NCI-H526 (cell line): Measurements from ENCODE around the gene RUVBL2.
A peak's percentile ranks its signal among the peaks of the same experiment; 100 is the strongest.

Experiments
- DNase-seq, 2 experiments: peaks; one replicate each; lab custom pipeline; 2025; lab: John Stamatoyannopoulos, UW

The RUVBL2 gene

DNA sequence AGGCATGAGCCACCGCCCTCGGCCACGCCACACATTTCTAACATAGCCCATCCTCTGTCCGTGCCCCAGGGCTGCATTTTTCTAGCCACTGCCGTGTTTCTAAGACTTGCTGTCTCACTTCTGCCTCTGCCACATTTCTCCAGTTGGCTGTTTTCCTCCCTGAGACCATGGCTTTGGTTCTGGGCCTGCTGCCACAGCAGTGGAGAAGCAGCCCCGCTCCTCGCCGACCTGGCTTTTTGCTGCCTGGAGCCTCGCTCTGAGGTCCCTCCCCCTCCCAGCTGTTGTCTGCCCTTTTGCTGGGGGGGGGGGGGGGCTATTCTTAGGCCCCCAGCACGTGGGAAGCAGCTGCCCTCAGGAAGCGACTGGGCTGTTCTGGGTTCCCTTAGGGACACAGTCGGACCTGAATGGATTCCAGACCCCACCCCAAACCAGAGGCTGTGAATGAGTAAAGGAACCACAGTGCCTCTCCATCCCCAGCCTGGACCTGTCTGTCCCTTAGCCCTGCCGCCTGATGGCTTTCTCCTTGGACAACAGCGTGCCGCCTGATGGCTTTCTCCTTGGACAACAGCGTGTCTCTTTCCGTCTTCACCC, 3.9 kb upstream of the RUVBL2 start:
- DNase-seq = no peak

DNA sequence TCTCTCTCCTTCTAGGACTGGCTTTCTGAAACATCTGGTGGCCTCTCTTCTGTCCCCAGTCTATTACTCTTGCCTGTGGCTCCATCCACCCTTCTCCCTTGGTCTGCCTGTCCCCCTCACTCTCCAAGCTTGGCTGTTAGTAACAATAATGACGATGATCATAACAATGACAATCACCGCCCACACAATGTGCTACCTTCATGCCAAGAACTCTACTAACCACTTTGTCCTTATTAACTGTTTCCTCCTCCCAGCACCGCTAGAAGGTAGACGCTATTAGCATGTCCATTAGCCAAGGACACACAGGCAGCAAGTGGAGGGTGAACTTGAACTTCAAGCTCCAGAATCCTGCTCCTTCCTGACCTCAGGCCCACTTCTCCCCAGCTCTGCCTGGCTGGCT, 3.3 kb upstream of the RUVBL2 start:
- no peak for DNase-seq

DNA sequence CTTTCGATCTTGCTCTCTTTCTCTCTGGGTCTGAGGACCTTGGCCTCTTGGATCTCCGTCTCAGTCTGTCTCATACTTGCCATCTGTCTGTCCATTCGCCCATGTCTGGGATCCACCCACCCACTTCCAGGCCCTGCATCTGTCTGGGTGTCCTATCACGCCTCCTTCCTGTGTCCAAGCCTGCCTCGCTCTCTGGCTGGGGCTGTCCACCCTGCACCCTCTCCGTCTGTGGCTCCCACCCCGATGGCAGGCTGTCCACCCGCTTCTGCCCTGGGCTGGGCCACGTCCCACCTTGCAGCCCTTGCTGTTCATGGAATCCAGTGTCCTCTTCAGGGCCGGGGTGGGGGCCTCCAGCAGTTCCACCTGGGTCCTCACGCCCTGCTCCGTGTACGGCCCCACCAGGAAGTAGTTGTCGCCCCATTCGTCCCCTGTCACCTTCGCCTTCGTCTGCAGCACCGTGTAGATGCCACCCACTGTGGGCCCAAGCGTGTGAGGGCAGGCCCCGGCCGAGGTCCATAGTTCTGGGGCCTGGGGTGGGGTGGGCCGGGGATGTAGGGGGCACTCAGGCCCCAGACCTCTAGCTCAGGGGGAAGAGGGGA, 2.6 kb upstream of the RUVBL2 start:
- DNase-seq = no peak

DNA sequence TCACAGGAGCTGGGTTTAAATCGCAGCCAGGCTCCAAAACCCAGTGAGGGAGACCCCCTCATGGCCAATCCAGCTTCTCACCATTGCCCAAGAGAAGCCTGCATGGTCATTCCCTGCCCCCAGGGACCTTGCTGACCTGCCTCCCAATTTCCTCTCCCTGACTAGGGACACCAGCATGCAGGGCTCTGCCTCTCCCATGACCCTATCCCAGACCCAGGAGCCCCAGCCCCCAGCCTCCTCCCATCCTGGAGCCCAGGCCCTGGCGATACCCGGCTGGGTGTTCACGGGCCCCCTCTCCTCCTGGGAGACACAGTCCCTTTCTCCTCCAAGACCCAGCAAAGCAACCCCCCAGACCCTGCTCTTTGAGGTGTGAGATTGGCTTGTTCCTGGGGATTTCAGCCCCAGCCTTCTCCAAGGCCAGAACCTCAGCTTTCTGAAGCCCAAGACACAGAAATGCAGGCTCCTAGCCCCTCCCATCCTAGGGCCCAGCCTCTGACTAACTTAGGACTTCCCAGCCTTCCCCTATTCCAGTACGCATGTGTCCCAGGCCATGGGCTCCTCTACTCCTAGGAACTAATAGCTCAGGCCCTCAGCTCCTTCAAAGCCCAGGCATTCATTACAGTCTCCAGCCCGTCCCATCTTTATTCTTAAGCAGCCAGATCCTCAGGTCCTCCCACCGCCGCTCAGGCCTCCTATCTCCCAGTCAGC, 1.7 kb upstream of the RUVBL2 start:
- no peak for DNase-seq

DNA sequence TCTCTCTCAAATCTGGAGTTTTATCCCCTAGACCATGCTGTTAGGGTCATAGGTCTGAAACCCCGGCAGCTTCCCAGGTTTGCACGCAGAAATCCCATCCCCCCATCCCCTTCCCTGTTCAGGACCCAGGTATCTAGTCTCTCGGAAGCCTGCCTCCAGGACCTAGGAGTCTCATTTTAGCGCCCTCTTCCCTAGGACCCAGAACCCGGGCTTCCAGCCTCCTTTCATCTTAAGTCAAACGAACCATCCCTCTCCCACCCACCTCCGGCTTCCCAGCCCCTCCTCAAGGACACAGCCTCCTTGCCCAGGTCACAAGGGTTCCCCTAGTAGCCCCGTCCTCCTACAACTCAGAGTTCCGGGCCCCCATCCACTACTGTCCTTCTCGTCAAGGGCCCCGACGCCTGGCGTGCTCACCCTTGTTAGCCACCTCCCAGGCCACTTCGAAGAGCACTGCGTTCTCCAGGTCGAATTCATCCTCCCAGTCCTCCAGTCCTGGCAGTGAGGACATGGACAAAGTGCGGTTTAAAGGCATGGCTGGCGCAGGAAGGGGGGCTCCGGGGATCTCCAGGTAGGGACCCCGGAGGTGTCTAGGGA, 1.0 kb upstream of the RUVBL2 start:
- DNase-seq = peak in 1 of 2 experiments; percentile 68

DNA sequence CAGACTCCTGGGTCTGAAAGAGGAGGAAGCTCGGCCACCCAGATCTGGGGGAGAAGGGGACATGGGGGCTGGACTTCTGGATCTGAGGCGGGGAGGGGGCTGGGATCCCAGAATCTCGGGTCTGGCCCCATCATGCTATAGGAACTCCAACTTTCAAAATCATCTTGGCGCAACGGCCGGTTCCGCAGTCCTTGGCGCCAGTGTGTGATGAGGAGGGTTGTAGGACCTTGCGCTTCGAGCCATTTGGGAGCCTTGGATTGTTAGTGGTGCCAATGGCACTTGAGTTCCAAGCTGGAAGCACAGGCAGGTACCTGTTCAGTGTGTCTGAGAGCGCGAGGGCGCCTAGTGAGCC, 324 bp downstream of the RUVBL2 start:
- no peak for DNase-seq

DNA sequence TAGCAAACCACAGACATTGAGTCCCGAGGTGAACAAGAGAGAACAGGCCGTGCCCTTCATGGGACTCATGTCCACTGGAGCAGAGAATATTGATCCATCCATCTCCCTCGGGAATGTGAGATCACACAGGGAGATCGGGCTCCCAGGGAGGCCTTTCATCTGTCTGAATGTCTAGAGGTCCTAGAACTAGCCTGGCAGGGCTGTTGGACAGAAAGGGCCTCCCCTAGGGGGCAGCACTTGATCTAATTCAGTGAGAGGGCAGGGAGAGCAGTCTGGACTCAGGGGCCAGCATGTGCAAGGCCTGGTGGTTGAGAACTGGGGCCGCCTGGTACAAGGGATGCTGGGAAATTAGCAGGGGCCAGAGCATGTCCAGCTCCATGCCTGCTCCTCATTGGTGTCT, 4.3 kb downstream of the RUVBL2 start:
- DNase-seq = peak in 1 of 2 experiments; percentile 70

DNA sequence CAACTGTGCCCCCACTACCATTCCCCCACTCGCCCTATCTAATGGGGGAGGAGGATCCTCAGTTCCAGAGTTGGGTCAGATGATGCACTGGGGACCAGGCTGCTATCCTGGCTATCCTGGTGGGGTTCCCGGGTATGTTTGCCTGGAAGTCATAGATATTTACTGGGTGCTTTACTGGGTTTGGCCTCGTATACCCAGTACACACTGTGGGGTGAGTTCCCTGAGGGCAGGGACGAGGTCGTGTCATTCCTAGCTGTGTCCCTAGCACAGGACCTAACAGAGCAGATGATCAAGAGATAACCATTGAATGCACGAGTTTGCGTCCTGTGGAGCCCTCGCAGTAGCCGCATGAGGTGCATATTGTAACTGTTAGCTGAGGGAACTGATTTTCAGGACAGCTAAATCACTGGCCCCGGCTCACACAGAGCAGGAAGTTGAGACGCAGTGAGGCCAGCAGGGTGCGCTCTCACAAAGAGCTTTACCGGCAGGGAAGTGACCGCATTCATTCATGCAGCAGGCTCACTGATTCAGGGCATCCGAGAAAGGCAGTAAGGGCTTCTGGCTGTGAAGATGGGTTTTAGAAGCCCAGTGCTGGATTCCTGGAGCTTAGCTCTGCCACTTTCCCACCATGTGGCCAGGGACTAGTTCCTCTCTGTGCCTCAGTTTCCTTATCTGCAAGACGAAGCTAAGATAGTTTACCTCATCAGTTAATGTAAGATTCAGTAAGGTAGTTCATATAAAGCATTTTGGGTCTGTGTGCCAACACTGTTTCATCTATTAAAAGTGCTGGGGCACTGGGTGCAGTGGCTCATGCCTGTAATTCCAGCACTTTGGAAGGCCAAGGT, 6.0 kb downstream of the RUVBL2 start:
- DNase-seq = peak in 1 of 2 experiments; percentile 78

DNA sequence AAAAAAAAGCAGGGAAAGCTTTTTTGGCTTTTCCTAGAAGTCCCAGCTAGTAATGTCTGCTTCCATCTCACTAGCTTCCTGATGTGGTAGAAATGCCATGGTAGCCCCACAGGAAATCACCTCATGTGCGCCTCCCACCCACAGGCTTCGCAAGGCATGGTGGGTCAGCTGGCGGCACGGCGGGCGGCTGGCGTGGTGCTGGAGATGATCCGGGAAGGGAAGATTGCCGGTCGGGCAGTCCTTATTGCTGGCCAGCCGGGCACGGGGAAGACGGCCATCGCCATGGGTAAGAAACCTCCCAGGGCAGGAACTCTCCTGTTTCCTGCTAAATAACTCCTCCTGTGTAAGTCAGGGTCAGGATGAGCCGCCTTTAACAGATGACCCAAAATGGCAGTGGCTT, 10.4 kb downstream of the RUVBL2 start:
- no peak for DNase-seq

DNA sequence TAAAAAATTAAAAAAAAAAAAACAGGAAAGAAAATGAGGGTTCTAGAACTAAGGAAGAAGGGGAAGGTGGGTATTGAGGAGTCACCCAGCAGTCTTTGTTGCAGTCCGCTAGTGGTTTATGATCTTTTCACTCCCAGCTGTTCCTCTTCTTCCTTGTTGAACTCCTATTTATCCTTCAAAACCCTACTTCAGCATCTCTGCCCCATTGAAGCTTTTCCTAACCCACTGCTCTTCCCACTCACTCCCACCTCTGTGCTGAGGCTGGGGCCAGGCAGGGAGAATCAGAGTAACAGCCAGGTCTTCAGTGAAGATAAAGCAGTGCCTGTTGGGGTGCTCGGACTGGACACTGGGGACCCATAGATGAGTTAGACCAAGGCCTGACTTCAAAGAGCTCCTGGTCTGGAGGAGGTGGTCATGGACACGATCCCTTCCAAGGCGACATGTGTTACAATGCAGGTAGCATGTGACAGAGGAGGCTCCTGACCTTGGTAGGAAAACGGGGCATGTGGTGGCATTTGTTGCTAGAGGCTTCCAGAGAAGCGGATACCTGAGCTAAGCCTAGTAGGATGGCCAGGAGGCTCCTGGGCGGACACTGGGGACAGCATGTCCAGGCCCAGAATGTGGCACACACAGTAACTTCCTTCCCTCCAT, 11.4 kb downstream of the RUVBL2 start:
- DNase-seq = no peak

DNA sequence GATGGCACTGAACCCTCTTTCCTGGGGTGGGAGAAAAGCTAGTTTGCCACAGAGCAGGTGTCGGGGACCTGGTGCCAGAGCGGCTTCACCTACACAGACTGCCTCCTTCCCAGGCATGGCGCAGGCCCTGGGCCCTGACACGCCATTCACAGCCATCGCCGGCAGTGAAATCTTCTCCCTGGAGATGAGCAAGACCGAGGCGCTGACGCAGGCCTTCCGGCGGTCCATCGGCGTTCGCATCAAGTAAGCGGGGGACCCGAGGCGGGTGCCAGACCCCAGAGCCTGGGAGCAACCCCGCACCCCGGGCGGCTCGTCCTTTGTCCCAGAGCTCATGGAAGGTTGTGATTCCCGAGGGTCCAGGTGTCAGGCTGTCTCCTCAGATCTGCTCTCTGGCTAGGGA, 13.2 kb downstream of the RUVBL2 start:
- no peak for DNase-seq

DNA sequence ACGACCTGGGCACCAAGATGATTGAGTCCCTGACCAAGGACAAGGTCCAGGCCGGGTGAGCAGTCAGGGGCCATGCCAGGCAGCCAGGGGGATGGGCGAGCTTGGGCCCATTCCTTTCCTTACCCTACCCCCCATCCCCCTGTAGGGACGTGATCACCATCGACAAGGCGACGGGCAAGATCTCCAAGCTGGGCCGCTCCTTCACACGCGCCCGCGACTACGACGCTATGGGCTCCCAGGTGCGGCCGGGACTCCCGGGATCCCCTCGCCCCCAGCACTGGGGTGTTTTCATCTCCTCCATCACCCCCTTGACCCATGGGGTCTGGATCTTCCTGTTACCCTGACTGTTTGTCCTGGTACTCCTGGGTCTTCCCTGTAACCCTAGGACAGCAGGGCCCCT, 16.1 kb downstream of the RUVBL2 start:
- DNase-seq = no peak

DNA sequence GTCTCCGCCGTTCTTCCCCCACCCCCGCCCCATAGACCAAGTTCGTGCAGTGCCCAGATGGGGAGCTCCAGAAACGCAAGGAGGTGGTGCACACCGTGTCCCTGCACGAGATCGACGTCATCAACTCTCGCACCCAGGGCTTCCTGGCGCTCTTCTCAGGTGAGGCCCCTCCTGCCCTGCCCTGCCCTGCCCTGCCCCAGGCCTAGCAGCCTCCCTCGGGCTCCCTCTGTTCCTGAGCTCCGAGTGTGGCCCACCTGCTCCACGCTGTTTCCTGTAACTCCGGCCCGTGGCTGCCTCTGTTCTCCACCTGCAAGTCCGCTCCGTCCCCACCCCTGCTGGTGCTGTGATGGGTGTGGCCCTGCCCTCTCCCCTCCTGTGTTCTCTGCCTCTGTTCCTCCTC, 16.8 kb downstream of the RUVBL2 start:
- DNase-seq = no peak

DNA sequence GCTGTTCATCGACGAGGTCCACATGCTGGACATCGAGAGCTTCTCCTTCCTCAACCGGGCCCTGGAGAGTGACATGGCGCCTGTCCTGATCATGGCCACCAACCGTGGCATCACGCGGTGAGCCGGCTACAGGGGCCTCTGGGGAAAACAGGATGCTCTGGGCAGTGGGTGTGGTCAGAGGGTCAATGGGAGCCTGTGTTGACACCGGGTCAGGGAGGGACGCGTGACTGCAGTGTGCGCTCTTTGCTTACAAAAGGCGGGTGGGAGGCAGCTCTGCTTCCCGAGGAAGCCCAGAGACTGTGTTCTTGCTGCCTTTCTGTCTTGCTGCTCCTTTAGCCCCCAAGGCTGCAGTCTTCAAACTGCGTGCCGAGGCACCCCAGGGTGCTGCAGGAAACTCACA, 17.5 kb downstream of the RUVBL2 start:
- DNase-seq = no peak

DNA sequence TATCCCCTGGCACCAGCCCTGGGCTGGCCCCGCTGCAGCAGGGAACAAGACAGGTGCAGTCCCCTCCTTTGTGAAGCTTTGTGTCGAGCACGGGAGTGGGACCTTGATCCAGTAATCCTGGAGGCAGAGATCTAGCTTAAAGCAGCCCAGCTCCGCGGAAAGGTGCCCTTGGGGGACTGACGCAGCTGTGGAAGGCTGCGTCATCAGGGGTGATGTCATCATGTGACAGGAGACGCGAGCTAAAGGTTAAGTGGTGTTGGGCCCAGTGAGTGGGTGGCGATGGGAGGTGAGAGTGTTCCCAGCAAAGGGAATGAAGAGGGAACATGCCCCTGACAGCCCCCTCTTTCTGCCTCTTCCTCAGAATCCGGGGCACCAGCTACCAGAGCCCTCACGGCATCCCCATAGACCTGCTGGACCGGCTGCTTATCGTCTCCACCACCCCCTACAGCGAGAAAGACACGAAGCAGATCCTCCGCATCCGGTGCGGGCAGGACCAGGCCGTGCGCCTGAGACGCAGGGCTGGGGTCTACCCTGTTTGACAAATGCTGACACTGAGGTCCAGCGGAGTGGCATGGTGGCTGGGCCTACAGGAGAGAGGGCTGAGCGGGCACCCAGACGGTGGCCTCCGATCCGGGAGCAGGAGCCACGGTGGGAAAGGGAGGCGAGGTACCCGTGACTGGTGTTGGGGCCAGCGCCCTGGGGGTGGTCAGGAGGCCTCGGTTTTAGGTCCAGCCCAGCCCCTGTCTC, 20.6 kb downstream of the RUVBL2 start:
- DNase-seq = no peak

DNA sequence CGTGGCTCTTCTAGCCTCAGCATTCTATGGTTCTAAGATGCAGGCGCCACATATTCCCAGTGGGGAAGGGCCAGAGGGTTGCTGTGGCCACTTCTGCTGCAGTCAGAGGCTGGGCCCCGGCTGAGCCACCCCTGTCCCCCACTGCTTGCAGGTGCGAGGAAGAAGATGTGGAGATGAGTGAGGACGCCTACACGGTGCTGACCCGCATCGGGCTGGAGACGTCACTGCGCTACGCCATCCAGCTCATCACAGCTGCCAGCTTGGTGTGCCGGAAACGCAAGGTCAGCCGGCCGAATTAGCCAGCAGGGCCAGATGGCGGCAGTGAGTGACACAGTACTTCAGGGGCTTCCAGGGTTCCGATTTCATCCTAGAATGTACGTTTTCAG, 21.2 kb downstream of the RUVBL2 start:
- DNase-seq = no peak

DNA sequence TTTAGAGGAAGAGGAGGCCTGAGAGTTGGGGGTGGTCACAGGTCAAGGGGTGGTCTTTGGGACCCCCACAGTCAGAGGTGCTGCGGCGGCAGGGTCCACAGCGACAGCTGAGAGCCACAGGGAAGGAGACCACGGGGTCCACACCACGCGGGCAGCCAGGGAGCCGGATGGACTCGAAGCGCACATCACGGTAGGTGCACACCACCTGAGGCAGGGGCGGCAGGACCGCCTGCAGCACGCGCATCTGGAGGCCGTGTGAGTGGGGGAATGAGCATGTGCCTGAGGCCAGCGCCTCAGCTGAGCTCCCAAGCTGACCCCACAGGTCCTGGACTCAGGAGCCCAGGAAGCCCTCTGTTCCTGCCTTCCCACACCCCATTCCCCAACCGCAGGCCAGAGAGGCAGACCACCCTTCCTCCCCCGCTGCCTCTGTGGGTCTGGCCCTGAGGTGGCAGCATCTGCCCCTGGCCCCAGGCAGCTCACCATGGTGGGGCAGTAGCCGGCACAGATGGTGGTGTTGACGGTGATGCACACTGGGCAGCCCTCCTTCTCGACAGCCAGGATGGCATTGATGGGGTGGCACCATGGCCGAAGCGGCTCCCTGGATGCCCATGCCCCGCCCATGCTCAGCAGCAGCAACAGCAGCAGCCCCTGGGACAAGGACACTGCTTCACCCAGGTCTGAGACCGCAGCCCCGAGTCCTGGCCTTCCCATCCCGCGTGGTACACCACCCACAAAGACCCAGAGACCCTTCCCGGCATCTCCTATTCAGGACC, 22.6 kb downstream of the RUVBL2 start:
- DNase-seq = no peak

DNA sequence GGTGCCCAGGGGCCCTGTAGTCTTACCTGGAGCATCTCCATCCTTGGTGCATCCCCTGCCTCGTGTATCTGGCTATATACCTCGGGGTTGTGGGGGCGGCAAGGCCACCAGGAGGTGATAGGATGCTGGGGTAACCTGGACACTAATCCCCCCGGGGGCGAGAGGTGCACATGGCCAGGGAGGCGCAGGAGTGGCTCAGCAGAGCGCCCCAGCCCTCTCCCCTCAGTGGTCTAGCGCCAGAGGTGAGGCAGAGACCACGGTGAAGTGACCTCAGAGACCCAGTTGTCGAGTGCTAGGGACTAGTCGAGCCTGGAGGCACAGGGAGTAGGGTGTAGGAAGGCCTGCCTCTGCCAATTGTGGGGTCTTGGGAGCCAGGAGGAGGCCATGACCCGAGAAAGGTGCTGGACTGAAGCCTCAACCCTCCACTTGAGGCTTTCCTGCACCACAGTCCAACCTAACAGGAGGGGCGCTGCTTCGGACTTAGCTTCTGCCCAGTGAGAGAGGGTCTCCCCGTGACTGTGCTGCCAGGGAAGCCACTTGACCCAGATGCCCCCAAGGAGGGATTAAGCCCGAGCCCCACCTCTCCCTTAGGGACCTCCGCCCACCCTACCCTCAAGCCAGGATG, 23.5 kb downstream of the RUVBL2 start, which contains the start of gene LHB:
Gene LHB (minus strand): TSS at position 51 of the 625 bp plus-strand sequence. CDS start 10 bp downstream, at position 41.
- no peak for DNase-seq

DNA sequence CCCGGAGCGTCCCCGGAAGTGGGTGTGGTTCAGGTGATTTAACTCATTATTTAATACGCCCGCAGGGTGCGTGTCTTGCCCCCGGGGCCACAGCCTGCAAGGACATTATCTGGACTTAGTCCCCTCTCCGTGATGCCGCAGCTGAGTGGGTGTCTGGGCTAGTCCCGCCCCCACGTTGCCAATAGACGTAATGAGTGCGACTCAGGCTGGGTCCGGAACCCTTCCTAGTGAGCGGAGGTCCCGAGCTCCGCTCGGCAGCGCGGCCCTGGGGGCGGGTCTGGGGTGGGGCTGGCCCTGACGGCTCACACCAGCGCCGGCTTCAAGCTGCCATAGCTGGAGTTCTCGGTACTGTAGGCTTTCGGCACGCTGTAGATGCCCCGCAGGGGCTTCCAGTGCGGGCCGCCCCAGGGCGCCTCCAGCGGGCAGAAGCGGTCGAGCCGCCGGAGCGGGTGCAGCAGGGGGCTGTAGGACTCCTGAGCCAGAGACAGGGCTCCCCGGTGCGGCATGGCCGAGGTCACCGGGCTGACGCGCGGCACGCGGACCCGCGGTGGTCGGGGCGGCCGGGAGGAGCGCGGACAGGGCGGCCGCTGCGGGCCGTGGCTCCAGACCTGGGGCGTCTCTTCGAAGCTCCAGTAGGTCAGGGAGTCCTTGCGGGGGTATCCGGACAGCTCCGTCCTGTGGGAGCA, 24.1 kb downstream of the RUVBL2 start:
- DNase-seq = peak; percentile 52 to 73
